ENCODE measurements around the gene EEF1AKMT3.
A peak's percentile ranks its signal among the peaks of the same experiment; 100 is the strongest.

The EEF1AKMT3 gene

GRCh38 chr12:57750561-57751431 lies 21.6 kb upstream of the EEF1AKMT3 start:
- no peak for DNase-seq (ENCODE audit: low read depth in 2 of 2)

- no peak for DNase-seq (ENCODE audit: low read depth in 2 of 2)
Measured at GRCh38 chr12:57751432-57751787, 21.0 kb upstream of the EEF1AKMT3 start.

GRCh38 chr12:57751788-57752667 lies 20.4 kb upstream of the EEF1AKMT3 start, which contains the start of gene CDK4:
Gene CDK4, minus strand, starts transcription at chr12:57752310. Its CDS starts 593 bp downstream, at chr12:57751717.
- DNase-seq (ENCODE audit: low read depth in 2 of 2) = peak; percentile 97

- DNase-seq (ENCODE audit: low read depth in 2 of 2) = no peak
Measured at GRCh38 chr12:57752668-57753000, 19.8 kb upstream of the EEF1AKMT3 start.

GRCh38 chr12:57753756-57754337 lies 18.6 kb upstream of the EEF1AKMT3 start:
- DNase-seq (ENCODE audit: low read depth in 2 of 2) = no peak

GRCh38 chr12:57754411-57755193 lies 17.8 kb upstream of the EEF1AKMT3 start, which contains the start of gene MARCHF9:
Gene MARCHF9, plus strand, starts transcription at chr12:57755103. Its CDS starts 426 bp downstream, at chr12:57755529.
- DNase-seq (ENCODE audit: low read depth in 2 of 2) = peak; percentile 66 to 86

- no peak for DNase-seq (ENCODE audit: low read depth in 2 of 2)
Measured at GRCh38 chr12:57755194-57755453, 17.3 kb upstream of the EEF1AKMT3 start.

GRCh38 chr12:57755454-57756372 lies 16.7 kb upstream of the EEF1AKMT3 start:
- no peak for DNase-seq (ENCODE audit: low read depth in 2 of 2)

- peak; percentile 56 to 68 for DNase-seq (ENCODE audit: low read depth in 2 of 2)
Measured at GRCh38 chr12:57756406-57757341, 15.7 kb upstream of the EEF1AKMT3 start.

GRCh38 chr12:57757771-57758170 lies 14.6 kb upstream of the EEF1AKMT3 start:
- DNase-seq (ENCODE audit: low read depth in 2 of 2) = no peak

- DNase-seq (ENCODE audit: low read depth in 2 of 2) = no peak
Measured at GRCh38 chr12:57758552-57759359, 13.7 kb upstream of the EEF1AKMT3 start.

GRCh38 chr12:57759360-57759980 lies 12.9 kb upstream of the EEF1AKMT3 start:
- DNase-seq (ENCODE audit: low read depth in 2 of 2) = no peak

- DNase-seq (ENCODE audit: low read depth in 2 of 2) = no peak
Measured at GRCh38 chr12:57760347-57760982, 11.9 kb upstream of the EEF1AKMT3 start.

- no peak for DNase-seq (ENCODE audit: low read depth in 2 of 2)
Measured at GRCh38 chr12:57761391-57761998, 10.9 kb upstream of the EEF1AKMT3 start.

- DNase-seq (ENCODE audit: low read depth in 2 of 2) = no peak
Measured at GRCh38 chr12:57762463-57762862, 10.0 kb upstream of the EEF1AKMT3 start.

GRCh38 chr12:57763881-57764661 lies 8.3 kb upstream of the EEF1AKMT3 start:
- DNase-seq (ENCODE audit: low read depth in 2 of 2) = no peak

GRCh38 chr12:57764662-57765002 lies 7.8 kb upstream of the EEF1AKMT3 start:
- DNase-seq (ENCODE audit: low read depth in 2 of 2) = no peak
